Neuron (in vitro differentiated cells): ENCODE data around the gene UBA3.

Experiments
- H2AFZ ChIP-seq: one replicate; pipeline ENCODE4 v1.6.1; 2013; ENCODE audit warnings: low read depth, mild to moderate bottlenecking, inconsistent platforms, low read length, moderate library complexity
- H3K27me3 ChIP-seq: one replicate; pipeline ENCODE4 v1.6.1; 2013; ENCODE audit warnings: low read length; ENCODE audit not compliant: insufficient read depth
- H3K36me3 ChIP-seq: one replicate; pipeline ENCODE4 v1.6.1; 2013; ENCODE audit warnings: low read length; ENCODE audit not compliant: insufficient read depth
- H3K4me1 ChIP-seq: one replicate; pipeline ENCODE4 v1.6.1; 2013; ENCODE audit warnings: low read length; ENCODE audit not compliant: insufficient read depth
- H3K4me3 ChIP-seq: 2 replicates; pipeline ENCODE4 v1.5.1; 2013; ENCODE audit warnings: mild to moderate bottlenecking, low read length, moderate library complexity
- H3K9me3 ChIP-seq: one replicate; pipeline ENCODE4 v1.6.1; 2013; ENCODE audit warnings: low read length

Gene UBA3

GRCh38 chr3:69044608-69045007 is 35.6 kb downstream of the UBA3 start:
- peaks cover 63% of the 10 kb centered on the region for H3K36me3 ChIP-seq

GRCh38 chr3:69033470-69033869 is 46.7 kb downstream of the UBA3 start:
- Histone ChIP-seq H3K9me3 (no peaks in the 10 kb centered on the region), H3K27me3 (no peaks in the 10 kb centered on the region), H2AFZ (no peak overlapping the region), H3K36me3 (peaks cover 71% of the 10 kb centered on the region), H3K4me3 (no peak overlapping the region), H3K4me1 (no peaks in the 10 kb centered on the region)

More at GRCh38 chr3:69044608-69045007, 35.6 kb downstream of the UBA3 start:
- Histone ChIP-seq H3K9me3 (no peaks in the 10 kb centered on the region), H3K27me3 (no peaks in the 10 kb centered on the region), H3K4me1 (no peaks in the 10 kb centered on the region), H3K4me3 (no peak overlapping the region), H2AFZ (no peak overlapping the region)

GRCh38 chr3:69032737-69033136 is 47.4 kb downstream of the UBA3 start:
- Histone ChIP-seq H3K4me3 (no peak overlapping the region), H3K27me3 (no peaks in the 10 kb centered on the region), H2AFZ (no peak overlapping the region), H3K4me1 (no peaks in the 10 kb centered on the region), H3K9me3 (no peaks in the 10 kb centered on the region), H3K36me3 (peaks cover 71% of the 10 kb centered on the region)

- Histone ChIP-seq H3K9me3 (no peaks in the 10 kb centered on the region), H3K4me3 (no peak overlapping the region), H3K36me3 (peaks cover 77% of the 10 kb centered on the region), H2AFZ (no peak overlapping the region), H3K27me3 (no peaks in the 10 kb centered on the region), H3K4me1 (no peaks in the 10 kb centered on the region)
Measured at GRCh38 chr3:69032142-69032541, 48.0 kb downstream of the UBA3 start.

GRCh38 chr3:69031635-69032034 is 48.5 kb downstream of the UBA3 start:
- Histone ChIP-seq H3K27me3 (no peaks in the 10 kb centered on the region), H3K9me3 (no peaks in the 10 kb centered on the region), H3K4me1 (no peaks in the 10 kb centered on the region), H2AFZ (no peak overlapping the region), H3K36me3 (peaks cover 74% of the 10 kb centered on the region), H3K4me3 (no peak overlapping the region)

GRCh38 chr3:69020857-69021256 is 59.3 kb downstream of the UBA3 start:
- Histone ChIP-seq H3K9me3 (no peaks in the 10 kb centered on the region), H2AFZ (no peak overlapping the region), H3K4me1 (no peaks in the 10 kb centered on the region), H3K36me3 (peaks cover 53% of the 10 kb centered on the region), H3K4me3 (no peak overlapping the region), H3K27me3 (no peaks in the 10 kb centered on the region)

GRCh38 chr3:69020424-69020823 is 59.7 kb downstream of the UBA3 start:
- Histone ChIP-seq H3K4me1 (no peaks in the 10 kb centered on the region), H3K9me3 (no peaks in the 10 kb centered on the region), H3K36me3 (peaks cover 48% of the 10 kb centered on the region), H3K27me3 (no peaks in the 10 kb centered on the region), H3K4me3 (no peak overlapping the region), H2AFZ (no peak overlapping the region)

GRCh38 chr3:69016901-69017300 is 63.3 kb downstream of the UBA3 start:
- Histone ChIP-seq H3K27me3 (no peaks in the 10 kb centered on the region), H3K36me3 (peaks cover 25% of the 10 kb centered on the region), H3K4me1 (no peaks in the 10 kb centered on the region), H3K9me3 (no peaks in the 10 kb centered on the region), H2AFZ (no peak overlapping the region), H3K4me3 (no peak overlapping the region)

GRCh38 chr3:69016102-69016501 is 64.1 kb downstream of the UBA3 start:
- Histone ChIP-seq H3K4me1 (no peaks in the 10 kb centered on the region), H3K4me3 (no peak overlapping the region), H3K9me3 (no peaks in the 10 kb centered on the region), H3K36me3 (peaks cover 18% of the 10 kb centered on the region), H3K27me3 (no peaks in the 10 kb centered on the region), H2AFZ (no peak overlapping the region)

- Histone ChIP-seq H3K4me1 (peaks cover 7% of the 10 kb centered on the region), H3K27me3 (no peaks in the 10 kb centered on the region), H2AFZ (no peak overlapping the region)
Measured at GRCh38 chr3:69014022-69014580, 66.1 kb downstream of the UBA3 start.

GRCh38 chr3:69013253-69014021 is 66.7 kb downstream of the UBA3 start, which contains the start of gene EOGT:
Gene EOGT, minus strand, starts transcription at chr3:69013684. Its CDS starts 3,838 bp downstream, at chr3:69009846.
- Histone ChIP-seq H3K27me3 (no peaks in the 10 kb centered on the region), H3K9me3 (no peaks in the 10 kb centered on the region), H2AFZ (no peak within 1 kb of the TSS), H3K4me1 (peaks cover 9% of the 10 kb centered on the region), H3K4me3 (no peak within 1 kb of the TSS), H3K36me3 (peaks cover 11% of the 10 kb centered on the region)

More at GRCh38 chr3:69014022-69014580, 66.1 kb downstream of the UBA3 start:
- H3K4me3 ChIP-seq = no peak overlapping the region
- peaks cover 16% of the 10 kb centered on the region for H3K36me3 ChIP-seq
- no peaks in the 10 kb centered on the region for H3K9me3 ChIP-seq

- no peaks in the 10 kb centered on the region for H3K27me3 ChIP-seq
- no peak overlapping the region for H2AFZ ChIP-seq
- H3K4me1 ChIP-seq = peaks cover 9% of the 10 kb centered on the region
- H3K4me3 ChIP-seq = no peak overlapping the region
- H3K9me3 ChIP-seq = no peaks in the 10 kb centered on the region
- H3K36me3 ChIP-seq = peaks cover 7% of the 10 kb centered on the region
Measured at GRCh38 chr3:69012800-69013252, 67.3 kb downstream of the UBA3 start.

GRCh38 chr3:69012100-69012799 is 67.9 kb downstream of the UBA3 start:
- H3K9me3 ChIP-seq = no peaks in the 10 kb centered on the region
- H3K4me1 ChIP-seq = peaks cover 9% of the 10 kb centered on the region
- H2AFZ ChIP-seq = no peak overlapping the region
- peaks cover 6% of the 10 kb centered on the region for H3K36me3 ChIP-seq
- no peak overlapping the region for H3K4me3 ChIP-seq
- no peaks in the 10 kb centered on the region for H3K27me3 ChIP-seq
